TTC549 (cell line): Measurements from ENCODE around the gene LACTB.

Experiments used
- FAIRE-seq: peaks from 2 replicates; lab custom pipeline; 2012; peaks lifted over from hg19 to GRCh38; lab: Jason Lieb, UNC

Gene LACTB

DNA sequence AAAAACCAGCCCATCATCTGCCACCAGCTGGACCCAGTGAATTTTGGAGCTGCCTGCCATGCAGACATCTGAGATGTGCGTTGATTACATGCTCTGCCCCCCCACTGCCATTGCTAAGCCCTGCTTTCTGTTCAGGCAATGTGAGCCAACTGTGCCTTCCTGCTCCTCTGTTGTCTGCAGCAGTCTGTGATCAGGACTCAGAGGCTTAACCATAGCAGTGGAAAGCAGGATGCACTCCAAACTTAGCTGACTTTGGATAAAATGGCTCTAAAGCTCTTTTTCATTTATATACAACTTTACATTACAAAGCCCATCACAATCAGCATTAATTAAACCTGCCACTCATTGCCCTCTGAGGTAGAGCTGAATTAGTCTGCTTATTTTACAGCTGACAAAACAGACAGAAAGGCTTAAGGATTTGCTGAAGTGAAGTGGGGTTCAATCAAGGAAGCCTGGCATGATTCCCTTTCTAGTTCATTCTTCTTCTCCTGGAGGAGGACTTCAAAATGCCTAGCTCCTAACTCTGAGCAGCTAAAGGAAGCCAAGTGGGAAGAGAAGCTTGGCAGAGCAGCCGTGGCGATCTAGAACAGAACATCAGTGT is 51.3 kb downstream of the LACTB start:
- FAIRE-seq, result no peak

DNA sequence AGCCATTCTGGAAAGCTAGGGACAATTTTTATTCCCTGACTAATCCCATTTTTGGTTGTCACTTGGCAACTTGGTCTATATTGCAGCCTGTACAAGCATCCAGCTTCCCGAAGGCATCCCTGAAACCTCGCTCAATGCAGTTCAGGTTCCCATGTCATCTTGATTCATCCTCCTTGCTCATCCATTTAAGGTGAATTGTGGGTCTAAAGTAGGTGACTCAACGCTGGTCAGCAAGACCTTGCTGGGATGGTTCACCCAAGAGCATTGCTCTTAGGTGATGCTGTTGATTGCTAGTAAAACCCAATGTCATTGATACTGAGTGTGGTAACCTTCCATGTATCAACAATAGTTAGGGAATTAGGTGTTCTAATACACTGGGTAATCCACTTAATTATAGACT is 54.6 kb downstream of the LACTB start:
- FAIRE-seq, result no peak

DNA sequence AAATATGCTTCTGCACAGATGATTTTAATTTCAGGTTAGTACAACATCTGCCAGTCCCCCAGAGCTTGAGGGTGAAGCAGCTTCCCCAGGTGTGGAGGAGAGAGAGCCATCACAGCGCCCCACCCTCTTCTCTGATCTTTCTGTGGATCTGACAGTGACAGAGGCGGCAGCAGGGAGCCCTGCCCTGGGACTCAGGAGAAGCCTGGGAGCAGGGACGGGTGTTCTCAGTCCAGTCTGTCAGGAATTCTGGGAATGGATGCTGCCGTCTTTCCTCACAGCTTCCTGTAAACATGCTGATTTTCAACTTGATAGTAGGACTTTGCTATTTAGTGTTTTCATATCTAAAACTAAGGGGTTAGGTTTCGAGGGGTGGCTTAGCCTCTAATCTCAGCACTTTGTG is 56.4 kb downstream of the LACTB start:
- no peak for FAIRE-seq

DNA sequence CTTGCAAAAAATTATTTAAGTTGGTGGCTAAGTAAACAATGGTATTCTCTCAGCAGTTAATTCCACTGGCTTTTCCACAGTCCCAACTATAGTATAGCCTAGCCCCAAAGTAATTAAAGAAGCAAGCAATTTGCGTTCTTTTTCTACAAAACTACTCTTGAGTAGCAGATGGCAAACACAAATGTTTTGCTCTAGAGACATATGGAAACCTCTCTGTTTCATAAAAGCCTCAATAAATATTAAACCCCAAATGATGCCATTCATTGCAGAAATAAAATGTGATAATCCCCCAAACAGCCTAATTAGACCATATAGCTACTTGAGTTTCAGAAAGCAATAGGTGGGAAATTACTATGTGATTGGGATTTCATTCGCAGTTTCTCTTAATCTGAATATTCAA is 59.1 kb downstream of the LACTB start:
- no peak for FAIRE-seq

DNA sequence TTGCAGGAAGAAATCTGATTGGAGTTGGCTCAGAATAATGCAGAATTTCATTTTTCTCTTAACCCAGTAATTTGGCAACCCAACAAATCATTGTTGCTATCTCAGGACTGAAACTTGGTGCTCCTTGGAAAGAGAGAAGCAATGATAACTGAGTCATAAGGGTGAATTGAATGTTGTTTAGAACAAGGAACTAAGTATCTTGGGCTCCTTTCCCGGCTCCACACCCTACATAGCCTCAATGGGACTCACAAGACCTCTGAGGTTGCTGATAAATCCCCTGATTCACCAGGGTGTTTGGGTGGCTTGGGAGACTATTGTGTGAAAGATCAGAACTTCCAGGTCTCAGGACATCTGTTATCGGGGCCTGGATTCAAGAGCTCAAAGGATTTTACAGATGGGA is 60.0 kb downstream of the LACTB start:
- no peak for FAIRE-seq

DNA sequence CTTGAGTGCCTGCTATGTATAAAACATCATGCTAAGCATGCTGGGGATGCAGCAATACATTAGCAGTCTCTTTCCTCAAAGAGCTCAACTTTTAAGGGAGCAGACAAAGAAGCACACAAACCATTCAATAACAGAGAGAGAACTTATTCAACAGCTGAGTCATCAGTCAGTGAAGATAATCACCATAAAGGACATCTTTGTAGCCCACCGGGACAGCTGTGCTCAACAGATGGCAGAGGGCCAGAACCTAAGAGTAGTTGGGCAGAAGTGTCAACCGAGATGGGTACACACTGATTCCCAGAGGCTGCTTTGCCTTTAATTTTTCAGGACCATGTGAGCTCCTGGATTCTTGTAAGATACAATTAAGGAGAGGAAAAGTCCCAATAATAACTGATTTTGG is 63.5 kb downstream of the LACTB start:
- no peak for FAIRE-seq

DNA sequence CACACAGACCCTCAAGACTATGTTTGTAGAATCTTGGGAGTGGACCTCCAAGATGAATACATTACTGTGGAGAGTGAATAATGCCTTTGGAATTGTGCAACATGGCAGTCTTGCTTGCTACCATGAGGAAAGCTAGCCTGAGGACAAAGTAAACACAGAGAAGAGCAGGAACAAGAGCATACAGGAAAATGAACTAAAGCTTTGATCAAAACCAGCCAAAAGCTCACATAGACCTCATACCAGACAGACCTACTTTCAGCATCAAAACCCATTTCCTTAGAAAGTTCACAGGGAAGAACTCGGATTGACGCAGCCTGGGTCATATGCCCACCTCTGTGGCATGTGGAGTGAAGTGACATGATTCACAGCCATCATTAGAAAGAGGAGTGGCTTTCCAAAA is 64.4 kb downstream of the LACTB start:
- FAIRE-seq, result no peak

DNA sequence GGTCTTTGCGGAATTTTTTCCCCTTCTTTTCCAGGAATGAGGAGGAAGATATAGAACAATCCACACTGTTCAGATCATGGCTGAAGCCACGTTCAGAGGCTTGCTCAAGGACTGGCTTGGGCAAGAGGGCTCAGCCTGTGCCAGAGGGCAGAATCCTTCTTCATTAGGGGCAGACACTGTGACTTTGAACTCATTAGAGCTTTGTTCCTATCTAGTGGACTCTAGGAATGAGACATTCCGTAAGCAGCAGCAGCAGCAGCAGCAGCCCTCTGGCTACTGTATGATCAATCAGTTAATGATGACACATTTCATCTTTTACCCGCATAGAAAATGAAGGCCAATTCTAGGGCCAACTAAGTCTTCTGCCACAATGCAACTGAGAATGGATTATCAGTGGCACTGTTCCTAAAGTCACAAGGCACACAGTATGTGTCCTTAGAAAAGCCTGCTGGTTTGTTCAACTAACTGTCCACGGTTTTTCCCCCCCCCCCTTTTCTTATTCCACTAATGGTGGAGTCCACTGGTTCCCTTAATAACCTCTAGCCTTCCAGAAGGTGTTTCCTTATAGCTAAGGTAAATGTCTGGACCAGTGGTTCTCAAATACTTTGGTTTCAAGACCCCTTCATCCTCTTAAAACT is 66.0 kb downstream of the LACTB start:
- no peak for FAIRE-seq

DNA sequence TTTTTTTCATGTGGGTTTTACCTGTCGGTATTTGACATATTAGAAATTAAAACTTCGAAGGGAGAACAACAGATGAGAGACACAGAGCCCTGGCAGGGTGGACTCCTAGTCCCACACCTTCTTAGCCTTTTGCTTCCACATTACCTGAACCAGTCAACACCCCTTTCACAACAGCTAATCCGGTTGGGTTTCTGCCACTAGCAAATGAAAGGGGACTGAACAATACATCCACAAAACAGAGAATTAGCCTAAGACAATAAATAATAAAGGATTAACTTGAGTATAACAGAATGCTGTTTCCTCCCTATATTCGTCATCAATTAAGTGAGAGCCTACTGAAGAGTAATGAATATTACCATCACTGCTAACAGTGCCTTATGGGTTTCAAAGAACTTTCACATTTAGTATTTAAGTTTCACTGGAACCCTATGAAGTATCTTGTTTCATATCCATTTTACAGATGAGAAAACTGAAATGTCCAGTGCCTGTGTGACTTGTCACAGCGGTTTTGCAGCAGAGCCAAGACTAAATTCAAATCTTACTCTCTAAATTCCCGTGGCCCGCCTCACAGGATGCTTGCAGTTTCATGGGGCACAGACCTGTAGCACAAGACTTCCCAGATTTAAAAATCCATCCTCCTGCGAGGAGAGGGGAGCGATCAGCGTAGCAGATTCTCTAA is 66.7 kb downstream of the LACTB start:
- FAIRE-seq, result no peak

DNA sequence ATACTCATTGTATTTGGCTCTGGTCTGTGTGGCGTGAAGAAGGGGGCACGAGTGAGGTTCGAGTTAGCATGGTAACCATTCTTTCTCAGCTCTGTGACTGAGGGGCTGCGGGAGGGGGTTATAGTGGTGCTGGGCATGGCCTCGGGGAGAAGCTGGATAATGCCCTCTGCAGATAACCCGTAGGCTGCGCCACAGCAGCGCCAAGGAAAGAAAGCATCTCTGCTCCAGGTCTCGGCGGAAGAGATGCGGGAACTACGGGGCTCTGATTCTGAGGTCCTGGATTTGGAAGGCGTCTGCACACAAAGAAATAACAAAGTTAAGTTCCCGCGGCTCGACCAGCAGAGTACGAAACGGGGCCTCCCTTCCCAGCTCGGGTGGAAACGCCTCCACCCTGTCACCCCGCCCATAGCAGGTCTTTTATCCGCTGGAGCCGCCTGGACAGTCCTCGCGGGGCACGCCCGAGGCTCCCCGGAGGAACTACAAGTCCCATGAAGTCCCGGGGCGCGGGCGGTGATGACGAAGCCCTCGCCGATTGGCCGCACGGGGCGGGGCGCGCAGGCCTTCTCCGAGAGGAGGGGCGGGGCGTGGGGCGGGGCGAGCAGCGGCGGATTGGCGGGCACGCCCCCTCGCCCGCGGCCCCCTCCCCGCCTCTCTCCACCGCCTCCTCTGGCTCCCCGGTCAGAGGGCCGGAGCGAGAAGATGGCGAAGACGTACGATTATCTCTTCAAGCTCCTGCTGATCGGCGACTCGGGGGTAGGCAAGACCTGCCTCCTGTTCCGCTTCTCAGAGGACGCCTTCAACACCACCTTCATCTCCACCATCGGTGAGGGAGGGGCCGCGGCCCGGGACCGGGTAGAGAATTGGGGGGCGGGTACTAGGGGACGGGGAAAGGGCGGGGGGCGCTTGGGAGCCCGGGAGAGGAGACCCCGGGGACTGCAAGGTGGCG is 67.5 kb downstream of the LACTB start, which contains the start of gene RAB8B:
Gene RAB8B, plus strand, starts transcription at position 681 of the 946 bp plus-strand sequence. Its CDS starts 19 bp downstream, at position 700.
- FAIRE-seq, result peak; percentile 49

DNA sequence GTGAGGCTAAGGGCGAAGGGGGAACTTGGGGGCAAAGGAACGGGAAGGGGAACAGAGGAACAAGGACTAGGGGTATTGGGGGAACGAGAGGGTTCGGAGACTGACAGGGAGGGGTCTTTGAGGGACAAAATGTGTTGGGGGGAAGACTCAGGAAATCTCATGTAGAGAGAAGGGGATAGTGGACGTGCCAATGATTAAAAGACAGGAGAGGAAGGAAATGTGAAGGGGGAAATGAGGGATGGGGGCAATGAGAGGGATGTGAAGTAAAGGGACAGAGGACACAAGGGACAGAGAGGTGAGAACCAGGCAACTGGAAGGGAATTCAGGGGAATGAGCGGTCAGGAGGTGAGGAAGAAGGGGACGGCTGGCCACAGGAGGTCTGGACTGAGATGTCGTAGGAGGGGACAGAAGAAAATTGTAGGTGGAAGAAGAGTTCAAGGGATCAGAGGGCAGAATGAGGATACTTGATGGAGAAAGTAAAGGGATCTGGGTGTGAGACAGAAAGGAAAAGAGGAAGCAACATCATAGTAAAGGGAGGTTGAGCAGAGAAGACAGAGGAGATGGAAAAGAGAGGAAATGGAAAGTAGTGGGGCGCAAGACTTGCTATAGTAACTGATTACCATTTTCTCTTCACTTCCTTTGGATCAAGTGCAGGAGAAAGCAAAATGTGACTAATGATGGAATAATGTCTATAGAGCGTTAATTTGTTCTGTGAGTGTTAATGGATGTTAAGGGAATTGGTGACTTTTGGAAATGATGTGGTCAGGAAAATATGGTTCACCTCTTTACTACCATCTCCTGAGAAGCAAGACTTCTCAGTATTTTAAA is 68.5 kb downstream of the LACTB start:
- no peak for FAIRE-seq

DNA sequence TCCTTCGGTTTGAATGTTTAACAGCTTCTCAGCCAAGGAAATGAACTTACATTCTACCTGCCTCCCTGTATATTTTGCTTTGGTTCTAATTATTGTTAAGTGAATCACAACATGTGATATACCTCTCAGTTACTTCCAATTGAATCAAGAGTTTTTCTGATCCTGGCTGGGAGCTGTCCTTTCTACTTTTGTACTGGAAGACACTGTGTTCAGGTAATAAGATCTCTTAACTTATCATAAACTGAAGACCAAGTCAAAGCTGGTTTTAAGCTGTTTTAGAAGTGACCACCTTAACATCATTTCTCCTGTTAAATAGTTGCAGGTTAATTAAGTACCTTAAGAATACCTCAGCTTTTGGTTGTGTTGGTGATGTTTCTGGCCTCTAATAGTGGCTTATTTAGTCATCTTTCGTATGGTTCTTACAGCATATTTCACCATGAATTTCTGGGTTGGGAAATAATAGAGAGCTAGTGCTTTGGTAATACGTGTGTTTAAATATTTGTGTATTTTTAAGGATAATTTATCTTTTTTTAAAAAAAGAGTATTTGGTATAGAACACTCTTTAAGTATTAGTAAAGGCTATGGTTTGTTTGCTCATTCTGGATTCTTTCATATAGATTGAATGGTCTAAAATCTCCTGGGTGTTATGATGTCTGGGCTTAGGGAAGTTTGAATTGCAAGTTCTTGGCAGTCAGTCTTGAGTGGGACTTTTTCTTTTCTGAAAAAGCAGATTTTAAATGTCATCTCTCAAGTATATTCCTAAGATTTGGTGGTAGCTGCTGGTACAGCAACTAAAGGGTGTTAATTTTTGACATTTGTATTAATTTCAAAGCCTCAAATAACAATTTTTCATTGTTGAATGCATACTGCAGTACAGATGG is 69.3 kb downstream of the LACTB start:
- FAIRE-seq, result no peak
